SK-N-SH treated with all-trans-retinoic acid at 6 μM for 48 hours (cell line): Measurements from ENCODE around the gene ANXA10.

Experiments used
- ARNTL ChIP-seq: fragments of 450-650 bp; formaldehyde crosslinking; IDR thresholded peaks from 2 replicates; pipeline ENCODE4 v1.5.0; 2020; ENCODE audit warnings: low read depth, mild to moderate bottlenecking, moderate library complexity, borderline replicate concordance
- ESRRG ChIP-seq: fragments of 250-450 bp; sonication (Bioruptor Pico); IDR thresholded peaks from 2 replicates; pipeline ENCODE4 v1.6.1; 2021; ENCODE audit warnings: mild to moderate bottlenecking
- OSR1 ChIP-seq: fragments of 250-450 bp; sonication (Bioruptor Pico); IDR thresholded peaks from 2 replicates; pipeline ENCODE4 v1.8.0; 2022; ENCODE audit warnings: moderate library complexity, mild to moderate bottlenecking, inconsistent platforms

- no peak for TF ChIP-seq ESRRG (CRISPR knock-in tag)
- TF ChIP-seq OSR1 = no peak
- no peak for TF ChIP-seq ARNTL (CRISPR knock-in tag)
These were observed 27.6 kb downstream of the ANXA10 start for GRCh38 chr4:168119890-168120289.
